ENCODE results near the gene ZAP70. TPM values are rescaled to one million over a fixed set of nuclear protein-coding genes. Genes with fewer than 3 reads are reported as not detected.

Gene ZAP70
- polyA plus RNA-seq, 2 of the 4 experiments (the other 2 are of a cell fraction) = 0.10 TPM; not detected in 1

DNA sequence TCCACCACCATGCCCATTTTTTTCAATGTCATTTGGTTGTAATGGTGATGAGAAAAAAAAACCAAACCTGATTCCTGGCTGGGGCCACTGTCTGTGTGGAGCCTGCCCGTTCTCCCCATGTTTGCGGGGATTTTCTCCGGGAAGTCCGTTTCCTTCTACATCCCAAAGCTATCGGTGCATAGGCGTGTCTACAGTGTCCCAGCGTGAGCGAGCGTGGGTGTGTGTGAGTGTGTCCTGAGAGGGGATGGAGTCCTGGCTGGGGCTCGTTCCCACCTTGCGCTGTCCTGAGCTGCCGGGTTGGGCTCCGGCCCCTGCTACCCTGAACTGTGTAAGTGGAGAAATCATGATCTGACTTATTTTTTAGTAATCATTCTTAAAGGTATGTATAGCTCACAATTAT is 7.3 kb upstream of the ZAP70 start:
- Histone ChIP-seq H3K9me3 (no peaks in the 10 kb centered on the region), H3K4me1 (no peaks in the 10 kb centered on the region), H3K4me3 (no peak overlapping the region), H3K27ac (no peak overlapping the region), H3K4me2 (no peak overlapping the region)
- TF ChIP-seq CHD2 (IDR thresholded peaks at IDR 0.05; ENCODE audit: low read length, partially characterized antibody) (no peak), NPAS2 (CRISPR knock-in tag; IDR thresholded peaks at IDR 0.05; ENCODE audit: borderline replicate concordance) (no peak), EP300 (IDR thresholded peaks at IDR 0.05) (no peak), ZC3H11A (IDR thresholded peaks at IDR 0.05) (no peak), SREBF2 (IDR thresholded peaks at IDR 0.05) (no peak), NR3C1 (IDR thresholded peaks at IDR 0.05) (no peak), ZNF302 (CRISPR knock-in tag; IDR thresholded peaks at IDR 0.05) (no peak), KDM1A (IDR thresholded peaks at IDR 0.05; ENCODE audit: low read depth) (no peak), RARB (CRISPR knock-in tag; IDR thresholded peaks at IDR 0.05) (no peak), KDM5A (IDR thresholded peaks at IDR 0.05) (no peak), EHMT2 (IDR thresholded peaks at IDR 0.05; ENCODE audit: low read depth) (no peak)
- TF ChIP-seq, protein P1, sequence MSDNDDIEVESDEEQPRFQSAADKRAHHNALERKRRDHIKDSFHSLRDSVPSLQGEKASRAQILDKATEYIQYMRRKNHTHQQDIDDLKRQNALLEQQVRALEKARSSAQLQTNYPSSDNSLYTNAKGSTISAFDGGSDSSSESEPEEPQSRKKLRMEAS (IDR thresholded peaks at IDR 0.05) = no peak
- TF ChIP-seq, protein P2, sequence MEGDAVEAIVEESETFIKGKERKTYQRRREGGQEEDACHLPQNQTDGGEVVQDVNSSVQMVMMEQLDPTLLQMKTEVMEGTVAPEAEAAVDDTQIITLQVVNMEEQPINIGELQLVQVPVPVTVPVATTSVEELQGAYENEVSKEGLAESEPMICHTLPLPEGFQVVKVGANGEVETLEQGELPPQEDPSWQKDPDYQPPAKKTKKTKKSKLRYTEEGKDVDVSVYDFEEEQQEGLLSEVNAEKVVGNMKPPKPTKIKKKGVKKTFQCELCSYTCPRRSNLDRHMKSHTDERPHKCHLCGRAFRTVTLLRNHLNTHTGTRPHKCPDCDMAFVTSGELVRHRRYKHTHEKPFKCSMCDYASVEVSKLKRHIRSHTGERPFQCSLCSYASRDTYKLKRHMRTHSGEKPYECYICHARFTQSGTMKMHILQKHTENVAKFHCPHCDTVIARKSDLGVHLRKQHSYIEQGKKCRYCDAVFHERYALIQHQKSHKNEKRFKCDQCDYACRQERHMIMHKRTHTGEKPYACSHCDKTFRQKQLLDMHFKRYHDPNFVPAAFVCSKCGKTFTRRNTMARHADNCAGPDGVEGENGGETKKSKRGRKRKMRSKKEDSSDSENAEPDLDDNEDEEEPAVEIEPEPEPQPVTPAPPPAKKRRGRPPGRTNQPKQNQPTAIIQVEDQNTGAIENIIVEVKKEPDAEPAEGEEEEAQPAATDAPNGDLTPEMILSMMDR (IDR thresholded peaks at IDR 0.05) = no peak
- TF ChIP-seq, protein P3, sequence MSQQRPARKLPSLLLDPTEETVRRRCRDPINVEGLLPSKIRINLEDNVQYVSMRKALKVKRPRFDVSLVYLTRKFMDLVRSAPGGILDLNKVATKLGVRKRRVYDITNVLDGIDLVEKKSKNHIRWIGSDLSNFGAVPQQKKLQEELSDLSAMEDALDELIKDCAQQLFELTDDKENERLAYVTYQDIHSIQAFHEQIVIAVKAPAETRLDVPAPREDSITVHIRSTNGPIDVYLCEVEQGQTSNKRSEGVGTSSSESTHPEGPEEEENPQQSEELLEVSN (IDR thresholded peaks at IDR 0.05; ENCODE audit: borderline replicate concordance, low read depth) = no peak
- TF ChIP-seq, protein P4, sequence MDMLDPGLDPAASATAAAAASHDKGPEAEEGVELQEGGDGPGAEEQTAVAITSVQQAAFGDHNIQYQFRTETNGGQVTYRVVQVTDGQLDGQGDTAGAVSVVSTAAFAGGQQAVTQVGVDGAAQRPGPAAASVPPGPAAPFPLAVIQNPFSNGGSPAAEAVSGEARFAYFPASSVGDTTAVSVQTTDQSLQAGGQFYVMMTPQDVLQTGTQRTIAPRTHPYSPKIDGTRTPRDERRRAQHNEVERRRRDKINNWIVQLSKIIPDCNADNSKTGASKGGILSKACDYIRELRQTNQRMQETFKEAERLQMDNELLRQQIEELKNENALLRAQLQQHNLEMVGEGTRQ (IDR thresholded peaks at IDR 0.05) = no peak
- TF ChIP-seq, protein P5, sequence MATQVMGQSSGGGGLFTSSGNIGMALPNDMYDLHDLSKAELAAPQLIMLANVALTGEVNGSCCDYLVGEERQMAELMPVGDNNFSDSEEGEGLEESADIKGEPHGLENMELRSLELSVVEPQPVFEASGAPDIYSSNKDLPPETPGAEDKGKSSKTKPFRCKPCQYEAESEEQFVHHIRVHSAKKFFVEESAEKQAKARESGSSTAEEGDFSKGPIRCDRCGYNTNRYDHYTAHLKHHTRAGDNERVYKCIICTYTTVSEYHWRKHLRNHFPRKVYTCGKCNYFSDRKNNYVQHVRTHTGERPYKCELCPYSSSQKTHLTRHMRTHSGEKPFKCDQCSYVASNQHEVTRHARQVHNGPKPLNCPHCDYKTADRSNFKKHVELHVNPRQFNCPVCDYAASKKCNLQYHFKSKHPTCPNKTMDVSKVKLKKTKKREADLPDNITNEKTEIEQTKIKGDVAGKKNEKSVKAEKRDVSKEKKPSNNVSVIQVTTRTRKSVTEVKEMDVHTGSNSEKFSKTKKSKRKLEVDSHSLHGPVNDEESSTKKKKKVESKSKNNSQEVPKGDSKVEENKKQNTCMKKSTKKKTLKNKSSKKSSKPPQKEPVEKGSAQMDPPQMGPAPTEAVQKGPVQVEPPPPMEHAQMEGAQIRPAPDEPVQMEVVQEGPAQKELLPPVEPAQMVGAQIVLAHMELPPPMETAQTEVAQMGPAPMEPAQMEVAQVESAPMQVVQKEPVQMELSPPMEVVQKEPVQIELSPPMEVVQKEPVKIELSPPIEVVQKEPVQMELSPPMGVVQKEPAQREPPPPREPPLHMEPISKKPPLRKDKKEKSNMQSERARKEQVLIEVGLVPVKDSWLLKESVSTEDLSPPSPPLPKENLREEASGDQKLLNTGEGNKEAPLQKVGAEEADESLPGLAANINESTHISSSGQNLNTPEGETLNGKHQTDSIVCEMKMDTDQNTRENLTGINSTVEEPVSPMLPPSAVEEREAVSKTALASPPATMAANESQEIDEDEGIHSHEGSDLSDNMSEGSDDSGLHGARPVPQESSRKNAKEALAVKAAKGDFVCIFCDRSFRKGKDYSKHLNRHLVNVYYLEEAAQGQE (IDR thresholded peaks at IDR 0.05) = no peak
- FAIRE-seq = no peak
- POLR2A ChIA-PET = no interaction called here
- DNase-seq (ENCODE audit: low read depth in 1 of 2, low spot score in 1 of 2) = no peak
- 78% methylated on average over 13 of the region's 13 CpGs for WGBS (ENCODE audit: missing lambda C conversion rate)
- CTCF ChIA-PET = interaction anchor here (0.5 to 10.0 kb wide), 5 partner anchors 8 to 680 kb away, joined by 3 to 106 read pairs (median 4); no protein-coding TSS in a partner anchor
- ATAC-seq = no peak

DNA sequence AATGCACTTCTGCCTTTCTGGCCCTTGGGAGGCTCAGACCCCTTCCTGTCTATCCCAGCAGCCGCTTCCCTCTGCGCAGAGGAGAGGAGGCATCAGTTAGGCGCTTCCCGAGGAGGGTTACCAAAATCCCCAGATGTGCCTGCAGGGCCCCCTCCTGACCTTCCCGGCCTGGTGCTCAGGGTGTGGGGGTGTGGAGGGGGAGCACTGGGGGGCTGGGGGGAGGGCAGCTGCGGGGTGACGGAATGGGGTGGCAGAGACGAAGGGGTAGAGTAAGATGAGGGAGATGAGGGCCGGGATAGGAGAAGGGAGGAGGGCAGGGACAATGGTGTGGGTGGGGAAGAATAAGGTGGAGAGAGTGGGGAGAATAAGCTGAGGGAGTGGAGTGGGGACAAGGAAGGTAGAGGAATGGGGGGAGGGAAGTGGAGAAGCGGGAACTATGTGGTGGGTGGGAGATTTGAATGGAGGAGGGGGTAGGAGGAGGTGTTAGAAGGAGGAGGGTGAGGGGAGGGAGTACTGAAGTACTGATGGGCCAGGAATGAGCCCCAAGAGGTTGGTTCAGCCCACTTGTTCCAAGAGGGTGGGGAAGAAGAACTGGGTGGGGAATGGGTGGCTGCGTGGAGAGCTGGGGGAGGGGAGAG is 6.5 kb upstream of the ZAP70 start:
- Histone ChIP-seq H3K4me2 (no peak overlapping the region), H3K4me3 (no peak overlapping the region), H3K27ac (no peak overlapping the region), H3K4me1 (no peaks in the 10 kb centered on the region), H3K9me3 (no peaks in the 10 kb centered on the region)
- POLR2A ChIA-PET = no interaction called here
- CTCF ChIA-PET = interaction anchor here (0.6 to 10.0 kb wide), 5 partner anchors 8 to 699 kb away, joined by 3 to 106 read pairs (median 4); no protein-coding TSS in a partner anchor
- no peak for DNase-seq (ENCODE audit: low read depth in 1 of 2, low spot score in 1 of 2)
- no peak for ATAC-seq
- TF ChIP-seq POLR2AphosphoS2 (conservative IDR thresholded peaks at IDR 0.05; ENCODE audit: low read length) (no peak), TFCP2L1 (CRISPR knock-in tag; IDR thresholded peaks at IDR 0.05) (no peak), RCOR1 (IDR thresholded peaks at IDR 0.05; ENCODE audit: low read depth, low read length) (no peak)
- 61% methylated on average over 5 of the region's 11 CpGs for WGBS (ENCODE audit: missing lambda C conversion rate)
- no peak for FAIRE-seq

Measured in A549 (cell line).